Measurements from ENCODE around the gene OR13J1. TPM values are rescaled to one million over a fixed set of nuclear protein-coding genes. Genes with fewer than 3 reads are reported as not detected.

The OR13J1 gene
- not detected in 3 replicates for total RNA-seq

DNA sequence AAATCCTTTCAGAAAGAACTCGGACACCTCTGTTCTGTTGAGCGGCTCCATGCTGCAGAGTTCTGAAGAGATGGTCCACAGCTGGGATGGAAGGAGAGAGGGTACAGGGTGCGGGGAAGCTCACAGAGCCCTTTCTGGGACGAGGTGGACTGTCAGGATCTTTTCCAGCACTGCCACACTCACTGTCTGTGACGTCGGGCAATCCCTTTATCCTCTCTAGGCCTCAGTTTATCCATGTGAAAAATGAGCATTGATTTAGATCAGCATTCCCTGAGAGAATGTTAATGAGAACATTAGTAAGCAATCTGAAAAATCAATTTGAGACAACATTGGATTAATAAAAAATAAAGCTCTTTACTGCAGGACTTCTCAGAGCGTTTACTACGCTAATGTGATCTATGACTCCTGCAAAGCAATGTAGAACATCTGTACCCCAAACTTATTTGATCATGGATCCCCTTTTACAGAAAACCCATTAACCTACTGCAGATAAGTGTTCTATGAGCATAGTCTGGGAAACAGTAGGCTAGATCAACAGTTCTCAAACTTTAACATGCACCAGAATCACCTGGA lies at the start of gene OR13J1:
TSS of gene OR13J1 (minus strand) at position 51 of the 573 bp plus-strand sequence. CDS start at position 51, 0 bp downstream.
- TF ChIP-seq, protein P1, sequence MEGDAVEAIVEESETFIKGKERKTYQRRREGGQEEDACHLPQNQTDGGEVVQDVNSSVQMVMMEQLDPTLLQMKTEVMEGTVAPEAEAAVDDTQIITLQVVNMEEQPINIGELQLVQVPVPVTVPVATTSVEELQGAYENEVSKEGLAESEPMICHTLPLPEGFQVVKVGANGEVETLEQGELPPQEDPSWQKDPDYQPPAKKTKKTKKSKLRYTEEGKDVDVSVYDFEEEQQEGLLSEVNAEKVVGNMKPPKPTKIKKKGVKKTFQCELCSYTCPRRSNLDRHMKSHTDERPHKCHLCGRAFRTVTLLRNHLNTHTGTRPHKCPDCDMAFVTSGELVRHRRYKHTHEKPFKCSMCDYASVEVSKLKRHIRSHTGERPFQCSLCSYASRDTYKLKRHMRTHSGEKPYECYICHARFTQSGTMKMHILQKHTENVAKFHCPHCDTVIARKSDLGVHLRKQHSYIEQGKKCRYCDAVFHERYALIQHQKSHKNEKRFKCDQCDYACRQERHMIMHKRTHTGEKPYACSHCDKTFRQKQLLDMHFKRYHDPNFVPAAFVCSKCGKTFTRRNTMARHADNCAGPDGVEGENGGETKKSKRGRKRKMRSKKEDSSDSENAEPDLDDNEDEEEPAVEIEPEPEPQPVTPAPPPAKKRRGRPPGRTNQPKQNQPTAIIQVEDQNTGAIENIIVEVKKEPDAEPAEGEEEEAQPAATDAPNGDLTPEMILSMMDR (IDR thresholded peaks at IDR 0.05; ENCODE audit: unreplicated experiment): no peak
- peaks cover 1% of the 10 kb centered on the region for H3K9me3 Mint-ChIP-seq
- no peaks in the 10 kb centered on the region for H3K4me1 Mint-ChIP-seq

GRCh38 chr9:35919212-35920008 lies 49.2 kb upstream of the OR13J1 start:
- Mint-ChIP-seq H3K27ac (no peak overlapping the region), H3K27me3 (ENCODE audit: low read depth) (no peaks in the 10 kb centered on the region), H3K9me3 (no peaks in the 10 kb centered on the region), H3K36me3 (no peaks in the 10 kb centered on the region), H3K4me3 (no peak overlapping the region), H3K4me1 (peaks cover 16% of the 10 kb centered on the region)
- DNase-seq (ENCODE audit: low spot score in 2 of 2, unreplicated experiment in 2 of 2): no peak
- TF ChIP-seq, protein P1 (IDR thresholded peaks at IDR 0.05; ENCODE audit: unreplicated experiment): no peak

More for the DNA sequence above, at the start of gene OR13J1:
- DNase-seq (ENCODE audit: low spot score in 2 of 2, unreplicated experiment in 2 of 2): no peak
- Mint-ChIP-seq H3K4me3 (no peak within 1 kb of the TSS), H3K27ac (no peak within 1 kb of the TSS), H3K27me3 (ENCODE audit: low read depth) (peaks cover 4% of the 10 kb centered on the region), H3K36me3 (no peaks in the 10 kb centered on the region)

GRCh38 chr9:35918780-35919179 lies 48.6 kb upstream of the OR13J1 start:
- TF ChIP-seq, protein P1 (IDR thresholded peaks at IDR 0.05; ENCODE audit: unreplicated experiment): no peak
- Mint-ChIP-seq H3K4me3 (no peak overlapping the region), H3K27ac (no peak overlapping the region), H3K4me1 (peaks cover 10% of the 10 kb centered on the region), H3K36me3 (no peaks in the 10 kb centered on the region), H3K9me3 (no peaks in the 10 kb centered on the region), H3K27me3 (ENCODE audit: low read depth) (no peaks in the 10 kb centered on the region)
- no peak for DNase-seq (ENCODE audit: low spot score in 2 of 2, unreplicated experiment in 2 of 2)

GRCh38 chr9:35917261-35917660 lies 47.1 kb upstream of the OR13J1 start:
- peaks cover 6% of the 10 kb centered on the region for H3K4me1 Mint-ChIP-seq
- H3K27me3 Mint-ChIP-seq (ENCODE audit: low read depth): no peaks in the 10 kb centered on the region
- H3K36me3 Mint-ChIP-seq: no peaks in the 10 kb centered on the region
- DNase-seq (ENCODE audit: low spot score in 2 of 2, unreplicated experiment in 2 of 2): no peak
- no peak overlapping the region for H3K4me3 Mint-ChIP-seq
- no peaks in the 10 kb centered on the region for H3K9me3 Mint-ChIP-seq
- H3K27ac Mint-ChIP-seq: no peak overlapping the region
- TF ChIP-seq, protein P1 (IDR thresholded peaks at IDR 0.05; ENCODE audit: unreplicated experiment): no peak

DNA sequence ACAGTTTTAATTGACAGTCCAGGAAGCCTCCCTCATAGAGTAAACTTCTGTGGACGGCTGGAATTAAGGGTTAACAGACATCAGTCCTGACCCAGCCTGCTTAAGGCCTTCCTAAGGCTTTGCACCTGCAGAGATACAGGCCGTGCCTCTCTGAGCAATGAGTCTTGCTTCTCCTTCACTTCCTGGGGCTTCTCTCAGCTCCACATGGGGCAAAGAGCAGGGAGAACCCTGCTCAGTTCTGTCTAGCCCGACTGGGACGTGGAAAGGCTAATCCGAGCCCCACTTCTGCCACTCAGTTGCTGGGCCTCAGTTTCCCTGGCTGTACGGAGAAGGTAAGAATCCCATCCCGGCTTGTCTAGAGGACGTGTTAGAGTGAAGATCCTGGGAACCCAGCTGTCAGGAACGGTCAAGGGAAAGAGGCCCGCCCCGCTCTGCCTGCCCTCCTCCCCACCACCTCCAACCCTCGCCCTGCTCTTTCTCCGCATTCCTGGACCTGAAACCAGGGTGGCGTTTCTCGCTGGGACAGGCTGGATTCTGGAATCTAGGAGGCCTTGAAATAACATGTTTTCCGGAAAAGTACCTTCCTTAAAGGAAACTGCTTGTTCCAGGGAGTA lies 45.6 kb upstream of the OR13J1 start:
- Mint-ChIP-seq H3K4me3 (no peak overlapping the region), H3K27me3 (ENCODE audit: low read depth) (no peaks in the 10 kb centered on the region), H3K9me3 (no peaks in the 10 kb centered on the region), H3K27ac (no peak overlapping the region), H3K4me1 (peaks cover 9% of the 10 kb centered on the region), H3K36me3 (no peaks in the 10 kb centered on the region)
- TF ChIP-seq, protein P1 (IDR thresholded peaks at IDR 0.05; ENCODE audit: unreplicated experiment): no peak
- DNase-seq (ENCODE audit: low spot score in 2 of 2, unreplicated experiment in 2 of 2): no peak

Data from mesothelial cell of epicardium (in vitro differentiated cells).